ENCODE results near the gene AMH.
"Not testable (repeated sequence)": the region's sequence is repeated elsewhere in the genome, so short reads cannot be mapped to it uniquely, and the experiment has no call there.

AMH gene

DNA sequence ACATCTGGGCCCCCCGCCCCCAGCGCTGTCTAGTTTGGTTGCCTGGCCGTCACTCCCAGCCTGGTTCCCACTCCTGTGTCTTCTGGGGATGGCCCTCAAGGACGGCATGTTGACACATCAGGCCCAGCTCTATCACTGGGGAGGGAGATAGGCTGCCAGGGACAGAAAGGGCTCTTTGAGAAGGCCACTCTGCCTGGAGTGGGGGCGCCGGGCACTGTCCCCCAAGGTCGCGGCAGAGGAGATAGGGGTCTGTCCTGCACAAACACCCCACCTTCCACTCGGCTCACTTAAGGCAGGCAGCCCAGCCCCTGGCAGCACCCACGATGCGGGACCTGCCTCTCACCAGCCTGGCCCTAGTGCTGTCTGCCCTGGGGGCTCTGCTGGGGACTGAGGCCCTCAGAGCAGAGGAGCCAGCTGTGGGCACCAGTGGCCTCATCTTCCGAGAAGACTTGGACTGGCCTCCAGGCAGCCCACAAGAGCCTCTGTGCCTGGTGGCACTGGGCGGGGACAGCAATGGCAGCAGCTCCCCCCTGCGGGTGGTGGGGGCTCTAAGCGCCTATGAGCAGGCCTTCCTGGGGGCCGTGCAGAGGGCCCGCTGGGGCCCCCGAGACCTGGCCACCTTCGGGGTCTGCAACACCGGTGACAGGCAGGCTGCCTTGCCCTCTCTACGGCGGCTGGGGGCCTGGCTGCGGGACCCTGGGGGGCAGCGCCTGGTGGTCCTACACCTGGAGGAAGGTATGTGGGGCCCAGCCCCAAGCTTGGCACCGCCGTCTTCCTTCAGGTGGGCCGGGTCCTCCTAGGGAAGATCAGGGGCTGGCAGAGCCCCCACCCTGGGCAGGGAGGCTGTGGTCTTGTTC, at the start of gene AMH:
AMH (plus strand) TSS at position 314 of the 857 bp plus-strand sequence; CDS start at position 324, 10 bp downstream.
- DNase-seq, result no peak

DNA sequence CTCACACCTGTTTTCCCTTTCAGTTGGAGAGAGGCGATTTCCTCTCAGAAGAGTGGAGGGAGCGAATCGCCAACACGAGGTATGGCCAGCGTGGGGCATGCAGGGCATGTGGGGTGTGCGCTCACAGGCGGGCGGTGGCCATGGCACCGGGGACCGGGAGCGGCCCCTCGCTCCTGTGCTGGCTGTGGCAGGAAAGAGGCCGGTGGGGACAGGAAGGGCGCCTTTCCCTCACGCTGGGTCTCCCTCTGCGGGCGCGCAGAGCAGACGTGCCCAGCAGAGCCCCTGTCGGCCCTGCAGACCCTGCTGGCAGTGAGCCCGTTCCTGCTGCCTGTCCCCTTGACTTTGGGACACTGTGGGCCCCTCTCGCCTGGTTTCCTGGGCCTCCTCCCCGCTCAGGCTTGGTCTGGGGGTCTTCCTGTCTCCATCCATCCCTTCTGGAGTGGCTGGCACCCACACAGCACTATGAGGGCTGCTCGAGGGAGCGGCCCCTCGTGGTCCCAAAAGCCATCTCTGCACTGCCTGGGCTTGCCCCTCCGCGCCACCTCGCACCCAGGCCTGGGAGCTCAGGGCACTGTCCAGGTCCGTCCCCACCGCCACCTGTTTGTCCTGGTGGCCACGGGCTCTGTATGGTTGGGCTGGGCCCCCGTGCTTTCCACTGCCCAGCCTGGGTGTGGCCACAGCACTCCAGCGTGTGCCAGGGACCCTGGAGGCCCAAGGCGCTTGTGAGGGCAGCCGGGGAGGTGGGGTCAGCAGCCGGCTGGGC, 49.1 kb upstream of the AMH start:
- no peak for DNase-seq

DNA sequence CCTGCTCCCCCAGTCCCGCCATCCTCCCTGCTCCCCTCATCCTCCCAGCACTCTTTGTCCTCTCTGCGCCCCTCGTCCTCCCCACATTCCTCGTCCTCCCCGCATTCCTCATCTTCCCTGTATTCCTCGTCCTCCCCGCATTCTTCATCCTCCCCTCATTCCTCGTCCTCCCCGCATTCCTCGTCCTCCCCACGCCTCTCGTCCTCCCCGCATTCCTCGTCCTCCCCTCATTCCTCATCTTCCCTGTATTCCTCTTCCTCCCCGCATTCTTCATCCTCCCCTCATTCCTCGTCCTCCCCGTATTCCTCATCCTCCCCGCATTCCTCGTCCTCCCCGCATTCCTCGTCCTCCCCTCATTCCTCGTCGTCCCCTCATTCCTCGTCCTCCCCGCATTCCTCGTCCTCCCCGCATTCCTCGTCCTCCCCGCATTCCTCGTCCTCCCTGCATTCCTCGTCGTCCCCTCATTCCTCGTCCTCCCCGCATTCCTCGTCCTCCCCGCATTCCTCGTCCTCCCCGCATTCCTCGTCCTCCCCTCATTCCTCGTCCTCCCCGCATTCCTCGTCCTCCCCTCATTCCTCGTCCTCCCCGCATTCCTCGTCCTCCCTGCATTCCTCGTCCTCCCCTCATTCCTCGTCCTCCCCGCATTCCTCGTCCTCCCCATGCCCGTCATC, 48.4 kb upstream of the AMH start:
- not testable (repeated sequence) for DNase-seq

DNA sequence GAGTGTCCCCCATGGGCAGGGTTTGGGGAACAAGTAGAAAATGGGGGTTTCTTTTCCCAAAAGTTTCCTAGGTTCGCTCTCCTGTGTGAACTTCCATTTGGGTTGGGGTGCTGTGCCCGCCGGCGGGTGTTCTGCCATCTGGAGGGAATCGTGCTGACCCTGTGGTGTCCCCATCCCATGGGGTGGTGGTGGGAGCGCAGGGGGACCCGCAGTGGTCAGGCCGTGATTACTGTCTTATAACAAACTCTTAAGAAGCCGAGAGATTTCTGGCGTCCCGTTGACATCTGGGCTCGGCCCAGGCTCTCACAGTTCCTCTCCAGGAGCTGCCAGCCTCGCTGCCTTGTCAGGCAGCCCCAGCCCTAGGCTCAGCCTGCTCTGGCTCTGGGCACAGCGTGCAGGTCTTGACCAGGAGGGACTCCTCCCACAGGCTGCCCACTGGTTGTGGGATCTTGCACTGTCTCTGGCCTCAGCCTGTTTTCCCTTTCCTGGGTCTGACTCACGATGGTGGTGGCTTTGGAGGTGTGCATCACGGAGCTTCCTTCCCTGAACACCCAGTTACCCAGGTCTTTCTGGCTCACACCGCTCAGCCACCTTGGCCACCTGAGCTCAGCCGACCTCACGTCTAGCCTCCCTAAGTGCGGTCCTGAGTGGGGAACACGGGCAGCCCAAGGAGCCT, 47.5 kb upstream of the AMH start:
- no peak for DNase-seq

DNA sequence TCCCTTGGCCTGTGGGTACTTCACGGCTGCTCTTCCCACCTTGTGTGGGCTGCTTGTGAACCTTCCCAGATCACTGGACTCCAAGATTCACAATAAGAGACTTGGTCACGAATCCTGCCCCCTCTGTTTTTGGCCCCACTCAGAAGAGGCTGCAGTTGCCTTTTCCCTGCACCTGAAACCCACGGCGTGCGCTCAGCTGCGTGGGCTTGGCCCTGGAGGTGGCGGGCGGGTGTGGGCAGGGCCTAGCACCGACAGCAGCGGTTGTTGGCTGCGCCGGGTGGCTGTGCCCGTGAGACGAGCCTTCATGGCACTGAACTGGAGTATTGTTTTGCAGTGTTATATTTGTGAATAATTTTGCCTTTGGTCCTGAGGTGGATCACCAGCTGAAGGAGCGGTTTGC, 46.8 kb upstream of the AMH start:
- DNase-seq, result peak in 16 of 56 donors; percentile 2 to 58 (median 14)

DNA sequence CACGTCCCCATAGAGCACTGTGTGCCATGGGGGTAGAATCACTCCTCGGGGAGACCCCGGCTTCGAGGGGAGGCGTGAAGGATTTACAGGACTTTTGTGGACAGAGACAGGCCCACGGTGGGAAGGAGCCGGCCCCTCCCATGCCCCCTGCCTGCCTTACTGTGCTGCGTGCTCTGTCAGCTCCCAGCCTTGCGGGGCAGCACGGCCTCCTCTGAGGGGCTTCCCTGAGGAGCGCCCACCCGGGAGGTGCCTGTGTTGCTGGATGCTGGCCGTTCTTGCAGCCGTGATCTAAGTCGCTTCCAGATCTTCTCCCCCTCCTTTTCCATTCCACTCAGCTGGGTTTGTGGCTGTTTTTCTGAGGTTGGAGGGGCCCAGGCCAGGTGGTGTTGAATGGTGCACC, 42.1 kb upstream of the AMH start:
- no peak for DNase-seq

DNA sequence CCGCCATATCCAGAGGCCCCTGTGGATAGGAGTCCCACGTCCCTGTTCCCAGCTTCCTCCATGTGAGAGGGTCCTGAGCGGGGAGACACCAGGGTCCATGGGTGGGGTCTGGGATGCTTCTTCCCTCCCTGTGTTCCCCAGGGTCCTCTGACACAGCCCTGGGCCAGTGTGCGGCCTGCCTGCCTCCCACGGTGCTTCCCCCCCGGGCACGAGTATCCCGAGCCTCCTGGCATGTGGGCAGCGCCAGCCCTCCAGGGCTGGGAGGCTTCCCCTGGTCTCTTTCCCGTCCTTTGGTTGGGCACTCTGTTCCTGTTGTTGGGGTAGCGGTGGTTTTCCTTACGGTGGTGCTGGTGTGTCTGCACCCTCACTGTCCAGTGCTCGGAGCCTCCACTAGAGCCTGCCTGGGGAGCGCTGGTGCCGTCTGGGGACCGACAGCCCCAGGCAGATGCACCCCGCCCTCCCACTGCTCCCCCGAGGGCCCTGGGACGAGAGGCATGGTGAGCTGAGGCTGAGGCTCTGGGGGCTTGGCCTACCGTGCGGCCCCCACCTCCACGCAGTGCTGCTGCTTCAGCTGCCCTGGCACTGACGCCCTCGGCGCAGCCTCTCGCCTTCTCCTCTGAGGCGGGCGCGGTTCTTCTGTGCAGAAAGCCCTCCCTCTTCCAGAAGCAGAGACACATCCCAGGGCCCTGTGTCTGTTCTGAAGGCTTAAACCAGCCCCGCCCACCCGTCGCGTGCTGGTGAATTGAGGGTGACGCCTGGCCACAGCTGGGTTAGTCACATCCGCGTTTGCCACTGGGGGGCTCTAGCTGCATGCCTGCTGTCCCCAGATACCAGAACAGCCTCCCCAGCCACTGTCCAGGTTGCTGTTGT, 40.9 kb upstream of the AMH start:
- peak in 9 of 56 donors; percentile 4 to 41 (median 22) for DNase-seq

DNA sequence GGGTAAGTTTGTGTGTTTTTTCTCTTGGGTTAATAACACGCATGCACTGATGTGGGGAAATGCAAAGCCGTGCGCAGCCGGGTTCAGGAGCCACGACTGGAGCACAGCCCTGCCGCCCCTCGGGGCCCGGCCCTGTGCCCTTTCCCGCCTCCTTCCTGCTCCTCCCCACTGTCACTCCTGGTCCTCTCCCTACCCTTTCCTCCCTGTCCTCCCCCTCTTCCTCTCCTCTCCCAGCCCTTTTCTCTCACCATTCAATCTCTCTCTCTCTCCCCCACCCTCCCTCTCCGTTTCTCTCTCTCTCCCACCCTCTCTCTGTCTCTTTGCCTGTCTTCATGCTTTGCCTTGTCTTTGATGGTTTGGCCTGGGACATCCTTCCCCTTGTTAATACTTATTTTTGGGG, 40.1 kb upstream of the AMH start:
- DNase-seq, result no peak

DNA sequence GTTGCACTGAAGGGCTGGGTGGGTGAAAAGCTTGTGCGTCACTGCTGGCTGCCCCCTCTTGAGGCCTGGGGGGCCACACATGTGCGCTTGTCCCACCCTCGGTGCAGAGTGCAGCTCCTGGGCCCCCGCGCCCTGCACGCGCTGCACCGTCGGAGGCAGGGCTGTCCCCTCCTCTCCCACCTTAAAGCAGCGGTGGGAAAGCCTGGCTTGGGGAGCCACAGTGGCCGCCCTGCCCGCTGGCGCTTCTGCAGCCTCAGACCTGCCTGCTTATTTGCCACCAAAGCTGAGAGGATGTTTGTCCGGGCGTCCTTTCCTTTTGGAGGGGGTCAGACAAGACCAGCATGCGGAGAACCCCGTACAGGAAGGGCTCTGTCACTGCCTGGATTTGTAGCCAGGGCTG, 39.7 kb upstream of the AMH start:
- DNase-seq, result no peak

DNA sequence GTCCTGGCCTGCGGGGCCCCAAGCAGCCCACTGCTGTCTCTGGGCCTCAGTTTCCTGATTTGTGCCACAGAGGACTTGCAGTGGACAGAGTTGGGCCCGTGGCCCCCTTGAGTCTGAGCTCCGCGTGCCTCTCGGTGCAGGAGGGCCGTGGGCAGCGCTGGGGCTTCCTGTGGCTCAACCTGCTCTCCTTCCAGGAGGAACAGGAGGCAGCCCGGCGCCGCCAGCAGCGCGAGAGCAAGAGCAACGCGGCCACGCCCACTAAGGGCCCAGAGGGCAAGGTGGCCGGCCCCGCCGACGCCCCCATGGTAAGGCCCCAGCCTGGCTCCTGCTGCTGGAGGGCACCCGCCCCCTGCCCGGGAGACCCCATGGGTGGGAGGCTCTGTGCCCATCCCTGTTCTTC, 38.9 kb upstream of the AMH start:
- no peak for DNase-seq

DNA sequence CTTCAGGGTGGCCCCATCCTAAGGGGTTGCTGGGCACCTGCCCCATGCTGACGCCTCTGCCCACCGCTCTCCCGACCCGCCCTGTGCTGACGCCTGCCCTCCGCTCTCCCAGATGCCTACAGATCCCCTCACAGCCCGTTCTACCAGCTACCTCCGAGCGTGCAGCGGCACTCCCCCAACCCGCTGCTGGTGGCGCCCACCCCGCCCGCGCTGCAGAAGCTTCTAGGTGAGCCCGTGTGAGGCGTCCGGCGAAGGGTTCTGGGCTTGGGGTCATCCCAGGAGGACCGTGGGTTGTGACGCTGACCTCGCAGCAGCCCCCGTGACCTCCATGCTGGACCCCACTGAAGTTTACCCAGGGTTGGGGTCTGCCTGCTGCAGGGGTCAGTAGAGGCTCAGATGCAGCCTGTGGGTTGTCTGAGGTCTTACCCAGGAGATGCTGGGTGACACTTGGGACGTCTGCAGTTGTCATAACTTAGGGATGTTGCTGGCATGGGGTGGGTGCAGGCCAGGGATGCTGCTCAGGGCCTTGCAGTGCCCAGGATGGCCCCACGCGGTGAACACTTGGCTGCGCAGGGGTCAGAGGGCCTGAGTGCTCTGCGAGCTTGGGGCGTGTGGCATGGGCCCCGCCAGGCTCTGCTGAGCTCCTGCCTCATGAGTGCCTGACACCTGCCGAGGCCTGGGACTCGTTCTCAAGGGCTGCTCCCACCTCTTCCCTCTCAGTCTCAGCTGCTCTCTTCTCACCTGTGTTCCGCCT, 38.0 kb upstream of the AMH start:
- no peak for DNase-seq

DNA sequence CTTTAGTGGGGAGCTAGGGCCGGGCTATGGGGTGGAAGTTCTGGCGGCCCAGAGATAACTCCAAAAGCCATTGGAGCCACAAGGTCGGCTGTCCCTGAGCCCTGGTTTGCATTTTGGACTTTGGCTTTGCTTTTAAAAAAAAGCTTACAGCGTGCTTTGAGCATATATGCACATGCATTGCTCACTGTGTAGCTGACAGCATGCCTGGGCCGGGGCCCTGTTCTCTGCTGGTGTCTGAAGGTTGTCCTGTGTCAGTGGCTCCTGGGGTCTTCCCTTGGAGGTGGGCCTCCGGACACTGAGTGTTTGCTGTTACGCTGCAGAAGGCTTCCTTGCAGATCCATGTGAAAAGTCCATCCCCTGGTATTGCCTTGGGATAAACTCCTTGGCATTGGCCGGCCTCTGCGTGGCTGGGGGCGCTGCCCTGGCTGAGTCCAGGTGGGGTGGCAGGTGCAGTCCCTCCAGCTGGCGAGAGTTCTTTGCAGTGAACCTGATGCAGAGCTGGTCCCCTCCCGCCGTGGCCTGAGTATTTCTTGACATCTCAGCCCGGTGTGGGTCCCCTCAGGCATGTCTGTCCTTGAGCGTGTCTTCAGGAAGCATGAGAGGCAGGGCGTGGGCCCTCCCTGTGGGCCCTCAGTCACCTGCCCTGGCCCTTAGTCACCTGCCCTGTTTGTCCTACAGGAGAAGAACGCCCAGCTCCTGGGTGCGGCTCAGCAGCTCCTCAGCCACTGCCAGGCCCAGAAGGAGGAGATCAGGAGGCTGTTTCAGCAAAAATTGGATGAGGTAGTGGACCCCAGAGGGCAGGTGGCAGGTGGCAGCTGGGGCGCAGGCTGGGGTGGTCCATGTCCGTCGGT, 36.0 kb upstream of the AMH start:
- no peak for DNase-seq

DNA sequence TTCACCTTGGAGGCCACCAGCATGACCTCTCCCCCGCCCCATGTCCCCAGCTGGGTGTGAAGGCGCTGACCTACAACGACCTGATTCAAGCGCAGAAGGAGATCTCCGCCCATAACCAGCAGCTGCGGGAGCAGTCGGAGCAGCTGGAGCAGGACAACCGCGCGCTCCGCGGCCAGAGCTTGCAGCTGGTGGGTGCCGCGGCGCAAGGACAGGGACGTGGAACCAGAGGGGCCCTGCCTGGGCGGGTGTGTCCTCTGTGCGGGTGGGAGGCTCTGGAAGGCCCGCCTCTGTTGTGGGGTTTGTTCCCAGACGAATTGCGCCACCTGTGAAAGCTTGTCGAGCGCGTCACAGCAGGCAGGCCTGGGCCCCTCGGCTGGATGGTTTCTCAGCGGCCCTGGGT, 35.3 kb upstream of the AMH start:
- DNase-seq, result peak in 15 of 56 donors; percentile 5 to 50 (median 17)

DNA sequence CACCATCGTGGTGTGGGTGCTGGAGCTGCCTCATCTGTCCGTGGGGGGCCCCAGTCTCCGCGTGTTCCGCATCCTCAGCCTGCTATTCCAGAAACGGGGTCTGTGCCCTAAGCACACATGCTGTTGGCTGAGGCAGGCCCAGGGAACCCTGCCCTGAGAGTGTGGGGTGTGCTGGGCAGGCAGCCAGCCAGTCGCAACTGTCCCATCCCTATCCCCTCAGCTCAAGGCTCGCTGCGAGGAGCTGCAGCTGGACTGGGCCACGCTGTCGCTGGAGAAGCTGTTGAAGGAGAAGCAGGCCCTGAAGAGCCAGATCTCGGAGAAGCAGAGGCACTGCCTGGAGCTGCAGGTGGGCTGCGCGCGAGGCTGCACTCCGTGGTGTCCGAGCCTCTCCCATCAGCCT, 34.9 kb upstream of the AMH start:
- DNase-seq, result peak in 2 of 56 donors; percentile 17 to 26

DNA sequence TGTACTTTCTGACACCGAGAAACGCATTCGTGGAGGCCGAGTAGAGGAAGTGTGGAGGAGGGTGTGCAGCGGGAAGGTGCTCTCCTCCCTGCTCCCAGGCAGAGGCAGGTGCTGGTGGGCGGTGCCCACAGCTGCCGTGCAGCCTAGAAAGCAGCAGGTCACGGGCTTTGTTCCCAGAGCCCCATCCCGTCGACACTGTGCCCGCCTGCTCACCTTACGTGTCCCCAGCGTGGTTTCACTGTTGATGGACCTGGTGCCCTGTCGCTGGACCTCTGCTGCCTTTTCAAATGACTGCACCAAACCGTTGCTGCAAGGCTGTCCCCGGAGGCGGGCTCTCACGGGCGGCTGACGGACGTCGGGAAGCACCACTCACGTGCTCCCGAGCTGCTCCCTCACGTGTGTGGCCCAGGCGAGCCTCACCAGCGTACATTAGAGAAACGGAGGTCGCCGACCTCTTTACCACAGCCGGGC, 33.8 kb upstream of the AMH start:
- DNase-seq, result peak in 15 of 56 donors; percentile 7 to 70 (median 29)

DNA sequence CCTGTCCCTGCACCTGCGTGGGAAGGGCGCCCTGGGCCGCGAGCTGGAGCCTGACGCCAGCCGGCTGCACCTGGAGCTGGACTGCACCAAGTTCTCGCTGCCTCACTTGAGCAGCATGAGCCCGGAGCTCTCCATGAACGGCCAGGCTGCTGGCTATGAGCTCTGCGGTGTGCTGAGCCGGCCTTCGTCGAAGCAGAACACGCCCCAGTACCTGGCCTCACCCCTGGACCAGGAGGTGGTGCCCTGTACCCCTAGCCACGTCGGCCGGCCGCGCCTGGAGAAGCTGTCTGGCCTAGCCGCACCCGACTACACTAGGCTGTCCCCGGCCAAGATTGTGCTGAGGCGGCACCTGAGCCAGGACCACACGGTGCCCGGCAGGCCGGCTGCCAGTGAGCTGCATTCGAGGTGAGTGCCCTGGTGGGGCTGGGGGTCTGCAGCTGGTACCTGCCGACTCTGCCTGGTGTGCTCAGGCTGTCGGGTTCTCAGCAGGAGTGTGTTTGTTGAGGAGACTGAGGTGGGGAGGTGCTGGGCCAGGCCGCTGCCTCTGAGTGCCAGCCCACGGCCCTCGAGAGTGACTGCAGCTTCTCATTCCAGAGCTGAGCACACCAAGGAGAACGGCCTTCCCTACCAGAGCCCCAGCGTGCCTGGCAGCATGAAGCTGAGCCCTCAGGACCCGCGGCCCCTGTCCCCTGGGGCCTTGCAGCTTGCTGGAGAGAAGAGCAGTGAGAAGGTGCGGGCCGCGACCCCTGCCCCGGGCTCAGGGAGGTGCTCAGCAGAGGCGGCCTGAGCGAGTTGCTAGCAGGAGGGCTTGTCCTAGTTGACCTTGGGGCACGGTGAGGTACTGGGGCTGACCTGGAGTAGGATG, 32.5 kb upstream of the AMH start:
- no peak for DNase-seq

DNA sequence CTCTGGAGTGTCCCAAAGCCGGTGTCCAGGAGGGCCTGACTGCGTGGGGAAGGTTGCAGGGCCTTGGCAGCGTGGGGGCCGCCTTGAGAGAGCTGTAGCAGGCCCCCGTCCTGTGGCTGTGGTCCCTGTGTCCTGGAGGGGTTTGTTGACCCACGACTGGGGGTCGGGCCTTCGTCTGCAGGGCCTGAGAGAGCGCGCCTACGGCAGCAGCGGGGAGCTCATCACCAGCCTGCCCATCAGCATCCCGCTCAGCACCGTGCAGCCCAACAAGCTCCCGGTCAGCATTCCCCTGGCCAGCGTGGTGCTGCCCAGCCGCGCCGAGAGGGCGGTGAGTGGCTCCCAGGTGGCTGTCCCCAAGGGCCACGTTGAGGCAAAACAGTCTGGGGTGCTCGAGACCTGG, 31.5 kb upstream of the AMH start:
- no peak for DNase-seq

DNA sequence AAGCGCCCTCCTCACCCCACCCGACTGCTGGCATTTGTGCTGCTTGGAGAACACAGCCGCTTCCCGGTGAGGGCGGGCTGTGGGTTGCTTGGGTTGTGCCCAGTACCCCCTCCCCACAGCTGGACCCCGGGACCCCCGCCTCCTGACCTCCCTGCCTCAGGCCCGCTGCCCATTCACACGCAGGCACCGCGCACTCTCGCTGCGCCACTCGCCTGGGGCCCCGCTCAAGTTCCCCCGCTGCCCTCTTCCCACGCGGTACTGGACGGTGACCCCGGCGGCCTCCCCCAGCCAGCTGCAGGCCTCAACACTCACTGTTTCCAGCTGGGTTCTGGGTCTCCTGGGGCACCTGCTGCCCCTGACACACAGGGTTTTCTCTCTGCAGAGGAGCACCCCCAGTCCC, 29.4 kb upstream of the AMH start:
- DNase-seq, result no peak

All from nucleus accumbens (tissue), 56 donors.